GM10266 (cell line): ENCODE measurements around the gene LSM3.

ENCODE experiments used
- DNase-seq: peaks from one replicate; pipeline ENCODE4 v3.0.0; 2012; ENCODE audit errors: extremely low spot score
- TF ChIP-seq, protein P1 (sequence below): IDR thresholded peaks from 2 replicates; pipeline ENCODE4 v1.5.1; 2012; ENCODE audit warnings: mild to moderate bottlenecking, low read depth; ENCODE audit not compliant: control insufficient read depth, insufficient read depth; ENCODE audit errors: missing control alignments

Gene LSM3

GRCh38 chr3:14242490-14243311, 64.1 kb downstream of the LSM3 start:
- TF ChIP-seq, protein P1, sequence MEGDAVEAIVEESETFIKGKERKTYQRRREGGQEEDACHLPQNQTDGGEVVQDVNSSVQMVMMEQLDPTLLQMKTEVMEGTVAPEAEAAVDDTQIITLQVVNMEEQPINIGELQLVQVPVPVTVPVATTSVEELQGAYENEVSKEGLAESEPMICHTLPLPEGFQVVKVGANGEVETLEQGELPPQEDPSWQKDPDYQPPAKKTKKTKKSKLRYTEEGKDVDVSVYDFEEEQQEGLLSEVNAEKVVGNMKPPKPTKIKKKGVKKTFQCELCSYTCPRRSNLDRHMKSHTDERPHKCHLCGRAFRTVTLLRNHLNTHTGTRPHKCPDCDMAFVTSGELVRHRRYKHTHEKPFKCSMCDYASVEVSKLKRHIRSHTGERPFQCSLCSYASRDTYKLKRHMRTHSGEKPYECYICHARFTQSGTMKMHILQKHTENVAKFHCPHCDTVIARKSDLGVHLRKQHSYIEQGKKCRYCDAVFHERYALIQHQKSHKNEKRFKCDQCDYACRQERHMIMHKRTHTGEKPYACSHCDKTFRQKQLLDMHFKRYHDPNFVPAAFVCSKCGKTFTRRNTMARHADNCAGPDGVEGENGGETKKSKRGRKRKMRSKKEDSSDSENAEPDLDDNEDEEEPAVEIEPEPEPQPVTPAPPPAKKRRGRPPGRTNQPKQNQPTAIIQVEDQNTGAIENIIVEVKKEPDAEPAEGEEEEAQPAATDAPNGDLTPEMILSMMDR, result no peak
- no peak for DNase-seq

DNA sequence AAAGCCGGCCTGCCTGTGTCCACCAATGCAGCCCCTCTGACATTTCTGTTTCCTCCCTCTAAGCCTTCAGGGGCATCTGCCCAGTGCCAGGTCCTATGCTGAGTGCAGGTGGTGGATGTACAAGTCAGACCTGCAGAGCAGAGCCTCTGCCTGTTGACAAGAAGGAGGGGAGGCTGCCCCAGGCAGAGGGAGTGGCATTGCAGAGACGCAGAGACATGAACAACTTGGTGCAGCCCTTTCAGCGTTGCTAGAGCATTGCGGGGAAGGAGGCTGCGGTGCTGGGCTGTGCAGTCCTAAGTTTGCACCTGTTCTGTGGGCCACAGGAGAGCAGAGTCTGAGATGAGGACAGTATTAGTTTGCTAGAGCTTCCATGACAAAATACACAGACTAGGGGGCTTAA, 65.2 kb downstream of the LSM3 start:
- no peak for DNase-seq
- TF ChIP-seq, protein P1, result no peak

GRCh38 chr3:14244521-14245247, 66.1 kb downstream of the LSM3 start:
- TF ChIP-seq, protein P1, result no peak
- DNase-seq, result no peak

DNA sequence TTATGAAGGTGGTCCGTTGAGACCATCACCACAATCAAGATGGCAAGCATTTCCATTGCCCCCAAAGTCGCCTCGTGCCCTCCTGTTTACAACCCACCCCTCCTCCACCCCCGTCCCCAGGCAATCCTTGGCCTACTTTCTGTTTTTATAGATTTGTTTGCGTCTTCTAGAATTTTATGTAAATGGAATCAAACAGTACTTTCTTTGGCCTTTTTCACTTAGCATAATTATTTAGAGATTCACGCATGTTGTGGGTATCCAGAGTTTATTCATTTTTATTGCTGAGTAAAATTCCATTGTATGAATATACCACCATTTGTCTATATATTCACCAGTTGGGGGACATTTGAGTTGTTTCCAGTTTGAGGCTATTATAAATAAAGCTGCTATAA, 66.6 kb downstream of the LSM3 start:
- no peak for DNase-seq
- TF ChIP-seq, protein P1, result no peak

DNA sequence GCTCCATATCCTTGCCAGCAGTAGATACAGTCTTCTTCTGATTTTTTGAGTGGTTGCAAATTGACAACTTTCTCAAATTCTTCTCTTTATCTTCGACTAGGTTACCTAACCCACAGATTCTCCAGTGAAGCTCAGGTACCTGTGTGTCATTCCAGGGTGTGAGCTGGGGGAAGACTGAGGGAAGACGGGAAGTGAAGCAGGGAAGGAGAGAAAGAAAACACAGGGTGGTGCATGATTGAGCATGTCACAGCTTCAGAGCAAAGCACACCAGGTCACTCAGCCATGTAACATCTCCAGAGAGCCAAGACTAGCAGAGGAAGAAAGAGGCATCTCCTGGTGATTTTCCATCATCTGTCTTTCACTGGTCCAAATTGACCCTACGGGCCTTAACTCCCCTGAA, 67.2 kb downstream of the LSM3 start:
- TF ChIP-seq, protein P1, result no peak
- DNase-seq, result no peak

- DNase-seq, result no peak
- TF ChIP-seq, protein P1, result no peak
Measured at GRCh38 chr3:14246414-14246813, 67.8 kb downstream of the LSM3 start.

DNA sequence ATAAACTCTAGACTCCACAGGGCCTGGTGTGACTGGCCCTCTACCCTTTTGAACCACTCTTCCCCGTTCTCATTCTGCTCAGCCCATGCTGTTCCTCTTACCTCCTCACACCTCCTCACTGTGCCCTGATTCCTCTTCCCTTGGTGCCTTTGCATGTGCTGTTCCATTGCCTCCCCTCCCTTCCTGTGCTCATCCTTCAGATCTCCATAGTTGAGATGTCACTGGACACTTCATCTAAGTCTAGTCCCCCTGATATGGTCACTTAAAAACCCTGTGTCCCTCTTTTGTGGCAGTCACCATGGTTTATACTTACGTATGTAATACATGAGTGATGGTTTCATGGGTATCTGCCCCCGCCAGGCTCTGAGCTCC, 69.8 kb downstream of the LSM3 start:
- TF ChIP-seq, protein P1, result no peak
- no peak for DNase-seq
